ENCODE data around the gene MAB21L3. TPM values are rescaled to one million over a fixed set of nuclear protein-coding genes. Genes with fewer than 3 reads are reported as not detected.

MAB21L3 gene
- total and polyA plus RNA-seq, 2 experiments from 2014 or later, result not detected

- Histone ChIP-seq H3F3A (replicated peaks; ENCODE audit: low read depth) (no peaks in the 10 kb centered on the region), H3K4me1 (ENCODE audit: insufficient read depth) (no peaks in the 10 kb centered on the region), H2AFZ (no peak overlapping the region), H3K9me2 (ENCODE audit: insufficient read depth) (no peaks in the 10 kb centered on the region; the same call in 1 of the 2 replicates), H3K27ac (ENCODE audit: low read depth) (no peak overlapping the region), H3K79me2 (replicated peaks; ENCODE audit: insufficient read depth) (no peaks in the 10 kb centered on the region), H3K4me2 (no peak overlapping the region), H3K27me3 (ENCODE audit: insufficient read depth) (peaks cover 5% of the 10 kb centered on the region; the same call in 1 of the 2 replicates), H3K4me3 (no peak overlapping the region), H4K20me1 (replicated peaks; ENCODE audit: insufficient read depth) (no peaks in the 10 kb centered on the region), H3K36me3 (ENCODE audit: insufficient read depth) (no peaks in the 10 kb centered on the region)
- no peak overlapping the region for H3K27ac Mint-ChIP-seq
- peaks cover 7% of the 10 kb centered on the region for H3K27me3 Mint-ChIP-seq (ENCODE audit: insufficient read depth, low read depth, poor library complexity)
- no peak for ATAC-seq
- no peak for DNase-seq (ENCODE audit: low spot score)
- H3K4me1 Mint-ChIP-seq, result peaks cover 3% of the 10 kb centered on the region; the same call in 2 of the 3 replicates
- peaks cover 10% of the 10 kb centered on the region for H3K36me3 Mint-ChIP-seq (ENCODE audit: low read depth)
- H3K9me3 Mint-ChIP-seq, result peaks cover 24% of the 10 kb centered on the region
- H3K4me3 Mint-ChIP-seq, result no peak overlapping the region
- TF ChIP-seq CREB1 (CRISPR knock-in tag; IDR thresholded peaks at IDR 0.05; ENCODE audit: low read depth) (no peak), POLR2AphosphoS5 (IDR thresholded peaks at IDR 0.05; ENCODE audit: low read depth) (no peak), ZNF331 (CRISPR knock-in tag; IDR thresholded peaks at IDR 0.05; ENCODE audit: low read depth) (no peak), NANOG (IDR thresholded peaks at IDR 0.05; ENCODE audit: borderline replicate concordance) (no peak), ETS1 (IDR thresholded peaks at IDR 0.05) (no peak), ZNF114 (CRISPR knock-in tag; IDR thresholded peaks at IDR 0.05) (no peak), STAT1 (IDR thresholded peaks at IDR 0.05; ENCODE audit: unreplicated experiment) (no peak), ZNF462 (CRISPR knock-in tag; IDR thresholded peaks at IDR 0.05) (no peak), EZH2phosphoT487 (IDR thresholded peaks at IDR 0.05; ENCODE audit: unreplicated experiment) (no peak), CTCF (conservative IDR thresholded peaks at IDR 0.05; ENCODE audit: low read depth in 2 of 2) (no peak), REST (IDR thresholded peaks at IDR 0.05; ENCODE audit: unreplicated experiment) (no peak), JUNB (IDR thresholded peaks at IDR 0.05; ENCODE audit: unreplicated experiment) (no peak), EZH2 (IDR thresholded peaks at IDR 0.05; ENCODE audit: low read depth, unreplicated experiment) (no peak)
Measured at GRCh38 chr1:116148967-116149366, 37.8 kb downstream of the MAB21L3 start.

All from GM23338 (cell line).